Fibroblast of lung (primary cell): ENCODE results near the gene PUS3. TPM values are rescaled to one million over a fixed set of nuclear protein-coding genes. Genes with fewer than 3 reads are reported as not detected.

Experiments
- DNase-seq, 2 donors: peaks; one replicate each; pipeline versions ENCODE4 v3.0.0 to v3.0.0-alpha.2; 2010; ENCODE audit warnings: low read depth in 2 of 2
- H2AFZ ChIP-seq: 2 replicates; pipeline ENCODE4 v1.5.1; 2012; ENCODE audit warnings: low read length, control low read depth, inconsistent platforms
- H3K27ac ChIP-seq: 2 replicates; pipeline ENCODE4 v1.5.1; 2011; ENCODE audit warnings: low read length, control low read depth; ENCODE audit not compliant: insufficient read depth
- H3K27me3 ChIP-seq: 2 replicates; pipeline ENCODE4 v1.5.1; 2011; ENCODE audit warnings: mild to moderate bottlenecking, low read length; ENCODE audit not compliant: control insufficient read depth, insufficient read depth
- H3K36me3 ChIP-seq: 2 replicates; pipeline ENCODE4 v1.5.1; 2011; ENCODE audit warnings: low read length; ENCODE audit not compliant: control insufficient read depth, insufficient read depth
- H3K4me1 ChIP-seq: 2 replicates; pipeline ENCODE4 v1.5.1; 2011; ENCODE audit warnings: low read length; ENCODE audit not compliant: control insufficient read depth, insufficient read depth; ENCODE audit errors: extremely low read depth
- H3K4me2 ChIP-seq: 2 replicates; pipeline ENCODE4 v1.5.1; 2011; ENCODE audit warnings: low read length, control low read depth; ENCODE audit not compliant: insufficient read depth; ENCODE audit errors: extremely low read depth
- H3K4me3 ChIP-seq, 4 experiments: fragments of 200-600 bp in 1 of 4; sonication (generic) in 1 of 4; replicated peaks in 1 of 4; 2 replicates each; pipeline ENCODE4 v1.5.1; 2011 to 2016; ENCODE audit warnings: low read length in 4 of 4, low read depth in 3 of 4, mild to moderate bottlenecking in 3 of 4, control low read depth in 2 of 4, inconsistent platforms in 1 of 4, mixed read lengths in 1 of 4; ENCODE audit not compliant: insufficient read depth in 1 of 4; ENCODE audit errors: control extremely low read depth in 1 of 4
- H3K79me2 ChIP-seq: 2 replicates; pipeline ENCODE4 v1.5.1; 2012; ENCODE audit warnings: mild to moderate bottlenecking, low read length, inconsistent platforms; ENCODE audit not compliant: control insufficient read depth, insufficient read depth
- H3K9ac ChIP-seq: 2 replicates; pipeline ENCODE4 v1.5.1; 2011; ENCODE audit warnings: mild to moderate bottlenecking, low read length, control low read depth; ENCODE audit not compliant: insufficient read depth
- H3K9me3 ChIP-seq: 2 replicates; pipeline ENCODE4 v1.5.1; 2012; ENCODE audit warnings: low read depth, low read length; ENCODE audit not compliant: control insufficient read depth, insufficient read depth
- H4K20me1 ChIP-seq: 2 replicates; pipeline ENCODE4 v1.5.1; 2011; ENCODE audit warnings: low read length; ENCODE audit not compliant: control insufficient read depth, insufficient read depth; ENCODE audit errors: extremely low read depth
- EZH2 ChIP-seq: IDR thresholded peaks from 2 replicates; pipeline ENCODE4 v1.5.1; 2012; ENCODE audit warnings: low read length, control low read depth, mild to moderate bottlenecking; ENCODE audit errors: missing control alignments
- polyA minus RNA-seq: library from RNA; depleted of rRNA, polyadenylated mRNA; stranded (reverse); fragments of >200 nt; gene quantifications from 2 replicates; pipeline ENCODE4 v1.2.3, GENCODE V29; 2011; ENCODE audit warnings: low replicate concordance
- polyA plus RNA-seq, 2 donors: library from polyadenylated mRNA; depleted of rRNA in 1 of 2; stranded (reverse) in 1 of 2; unstranded in 1 of 2; fragments of >200 nt; gene quantifications; 2 replicates each; pipeline ENCODE4 v1.2.1, GENCODE V29; 2011 to 2012; ENCODE audit warnings: missing spikeins in 1 of 2
- total RNA-seq: library from RNA; depleted of rRNA; stranded (reverse); fragments of >200 nt; gene quantifications from 2 replicates; pipeline ENCODE4 v1.2.1, GENCODE V29; 2014
- TF ChIP-seq, protein P1 (sequence below), 2 donors: IDR thresholded peaks in 1 of 2; conservative IDR thresholded peaks in 1 of 2; 1 replicate in 1 of 2; 2 replicates in 1 of 2; pipeline ENCODE4 v1.5.1; 2011 to 2012; ENCODE audit warnings: low read length in 2 of 2, control low read depth in 1 of 2, inconsistent platforms in 1 of 2, low read depth in 1 of 2, mild to moderate bottlenecking in 1 of 2

The PUS3 gene, protein sequence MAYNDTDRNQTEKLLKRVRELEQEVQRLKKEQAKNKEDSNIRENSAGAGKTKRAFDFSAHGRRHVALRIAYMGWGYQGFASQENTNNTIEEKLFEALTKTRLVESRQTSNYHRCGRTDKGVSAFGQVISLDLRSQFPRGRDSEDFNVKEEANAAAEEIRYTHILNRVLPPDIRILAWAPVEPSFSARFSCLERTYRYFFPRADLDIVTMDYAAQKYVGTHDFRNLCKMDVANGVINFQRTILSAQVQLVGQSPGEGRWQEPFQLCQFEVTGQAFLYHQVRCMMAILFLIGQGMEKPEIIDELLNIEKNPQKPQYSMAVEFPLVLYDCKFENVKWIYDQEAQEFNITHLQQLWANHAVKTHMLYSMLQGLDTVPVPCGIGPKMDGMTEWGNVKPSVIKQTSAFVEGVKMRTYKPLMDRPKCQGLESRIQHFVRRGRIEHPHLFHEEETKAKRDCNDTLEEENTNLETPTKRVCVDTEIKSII
- 14.0 and 14.9 TPM in 2 replicates for total RNA-seq
- polyA plus RNA-seq, result 15.3 and 16.0 TPM in 2 replicates
- 12.2 and 14.1 TPM in 2 replicates for polyA plus RNA-seq (2012)
- polyA minus RNA-seq, result 1.7 and 5.4 TPM in 2 replicates

DNA sequence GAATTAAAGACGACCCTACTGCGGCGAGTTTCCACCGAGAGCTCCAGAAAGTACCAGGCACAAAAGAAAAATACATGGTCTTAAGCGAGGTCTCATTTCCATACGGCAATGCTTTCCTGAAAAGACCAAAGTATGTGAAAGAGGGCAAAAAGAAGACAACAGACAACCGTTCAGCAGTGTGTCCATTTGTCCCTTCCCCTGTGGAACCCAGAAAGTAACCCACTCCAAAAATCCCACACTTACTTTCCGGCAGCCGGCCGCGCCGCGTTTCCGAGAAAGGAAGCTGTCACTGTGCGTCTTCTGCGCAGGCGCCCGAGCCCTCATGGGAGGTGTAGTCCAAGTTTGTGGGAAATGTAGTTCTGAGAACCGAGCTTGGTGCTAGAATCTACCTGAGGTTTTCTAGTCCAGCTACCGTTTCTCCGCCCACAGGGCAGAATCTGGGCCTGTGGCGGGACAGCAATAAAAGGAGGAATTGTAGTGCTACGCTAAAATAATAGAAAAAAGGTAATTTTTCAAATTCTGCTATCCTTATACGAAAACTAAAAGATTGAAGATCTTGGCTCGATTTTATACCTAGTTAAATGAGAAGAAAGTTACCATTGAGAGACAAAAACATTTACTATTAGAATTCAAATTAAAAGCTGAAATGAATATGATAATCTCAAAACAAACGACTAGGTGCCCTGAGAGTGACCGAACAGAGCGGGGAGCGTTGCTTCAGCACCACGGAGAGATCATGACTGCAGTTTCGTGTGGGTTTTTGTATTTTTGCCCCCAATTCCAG, at the start of gene PUS3:
TSS of gene PUS3 (minus strand) at position 280 of the 784 bp plus-strand sequence. CDS start 6,922 bp downstream, outside the sequence.
- peak within 1 kb of the TSS; percentile 86 for H3K4me2 ChIP-seq
- H3K36me3 ChIP-seq, result peaks cover 4% of the 10 kb centered on the region
- no peaks in the 10 kb centered on the region for H3K4me1 ChIP-seq
- H3K4me3 ChIP-seq, result peak within 1 kb of the TSS; percentile 73 to 99 (median 96)
- peak; percentile 76 to 82 for DNase-seq
- H3K79me2 ChIP-seq, result peaks cover 8% of the 10 kb centered on the region
- H4K20me1 ChIP-seq, result no peaks in the 10 kb centered on the region
- peak within 1 kb of the TSS; percentile 56 for H3K9ac ChIP-seq
- no peaks in the 10 kb centered on the region for H3K9me3 ChIP-seq
- peak within 1 kb of the TSS; percentile 84 for H3K27ac ChIP-seq
- H3K27me3 ChIP-seq, result peaks cover 18% of the 10 kb centered on the region
- H2AFZ ChIP-seq, result peak within 1 kb of the TSS; percentile 99
- TF ChIP-seq, protein P1, sequence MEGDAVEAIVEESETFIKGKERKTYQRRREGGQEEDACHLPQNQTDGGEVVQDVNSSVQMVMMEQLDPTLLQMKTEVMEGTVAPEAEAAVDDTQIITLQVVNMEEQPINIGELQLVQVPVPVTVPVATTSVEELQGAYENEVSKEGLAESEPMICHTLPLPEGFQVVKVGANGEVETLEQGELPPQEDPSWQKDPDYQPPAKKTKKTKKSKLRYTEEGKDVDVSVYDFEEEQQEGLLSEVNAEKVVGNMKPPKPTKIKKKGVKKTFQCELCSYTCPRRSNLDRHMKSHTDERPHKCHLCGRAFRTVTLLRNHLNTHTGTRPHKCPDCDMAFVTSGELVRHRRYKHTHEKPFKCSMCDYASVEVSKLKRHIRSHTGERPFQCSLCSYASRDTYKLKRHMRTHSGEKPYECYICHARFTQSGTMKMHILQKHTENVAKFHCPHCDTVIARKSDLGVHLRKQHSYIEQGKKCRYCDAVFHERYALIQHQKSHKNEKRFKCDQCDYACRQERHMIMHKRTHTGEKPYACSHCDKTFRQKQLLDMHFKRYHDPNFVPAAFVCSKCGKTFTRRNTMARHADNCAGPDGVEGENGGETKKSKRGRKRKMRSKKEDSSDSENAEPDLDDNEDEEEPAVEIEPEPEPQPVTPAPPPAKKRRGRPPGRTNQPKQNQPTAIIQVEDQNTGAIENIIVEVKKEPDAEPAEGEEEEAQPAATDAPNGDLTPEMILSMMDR (conservative IDR thresholded peaks at IDR 0.05 in 1 of 2, IDR thresholded peaks at IDR 0.05 in 1 of 2; ENCODE audit: low read depth in 1 of 2, low read length in 2 of 2), result no peak
- TF ChIP-seq EZH2, result no peak

DNA sequence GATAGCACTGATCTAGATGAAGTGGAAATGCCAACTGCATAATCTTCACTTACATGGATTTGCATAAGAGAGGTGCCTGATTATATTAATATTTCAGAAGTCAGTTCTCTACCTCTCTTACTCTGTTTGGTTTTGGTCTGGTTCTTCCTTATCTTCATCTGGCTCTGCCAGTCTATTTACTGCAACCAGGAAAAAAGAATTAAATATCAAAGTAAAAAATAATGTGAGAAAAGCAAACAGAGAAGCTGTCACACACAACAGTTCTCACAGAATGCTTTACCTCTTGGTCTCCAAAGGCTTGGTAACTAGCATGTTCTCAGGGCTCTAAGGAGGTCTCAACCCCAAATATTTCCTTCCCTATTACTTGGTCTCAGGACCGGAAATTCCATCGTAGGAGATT, 49.6 kb upstream of the PUS3 start:
- DNase-seq, result no peak
- H3K79me2 ChIP-seq, result no peaks in the 10 kb centered on the region
- peaks cover 2% of the 10 kb centered on the region for H3K27me3 ChIP-seq
- TF ChIP-seq EZH2, result no peak
- TF ChIP-seq, protein P1 (conservative IDR thresholded peaks at IDR 0.05 in 1 of 2, IDR thresholded peaks at IDR 0.05 in 1 of 2; ENCODE audit: low read depth in 1 of 2, low read length in 2 of 2), result no peak
- no peak overlapping the region for H2AFZ ChIP-seq
- no peaks in the 10 kb centered on the region for H3K4me1 ChIP-seq
- H4K20me1 ChIP-seq, result no peaks in the 10 kb centered on the region
- H3K9ac ChIP-seq, result no peak overlapping the region
- no peaks in the 10 kb centered on the region for H3K36me3 ChIP-seq
- H3K4me3 ChIP-seq, result no peak overlapping the region
- H3K4me2 ChIP-seq, result no peak overlapping the region
- no peaks in the 10 kb centered on the region for H3K9me3 ChIP-seq
- H3K27ac ChIP-seq, result no peak overlapping the region

DNA sequence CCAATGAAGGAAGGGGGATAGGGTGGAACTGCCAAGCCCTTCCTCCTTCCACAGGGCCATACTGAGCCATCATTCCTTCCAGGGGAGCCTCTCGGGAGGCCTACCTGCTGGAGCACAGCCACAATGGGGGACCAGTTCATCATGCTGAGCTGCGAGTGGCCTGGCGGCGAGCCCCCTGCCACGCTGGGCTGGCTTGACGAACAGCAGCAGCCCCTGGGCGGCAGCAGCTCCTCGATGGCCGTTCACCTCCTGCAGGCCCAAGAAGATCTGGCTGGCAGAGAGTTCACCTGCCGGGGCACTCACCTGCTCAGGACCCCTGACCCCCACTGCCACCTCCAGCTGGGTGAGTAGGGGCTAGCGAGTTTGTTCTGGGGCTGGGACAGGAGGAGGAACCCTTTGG, 48.7 kb upstream of the PUS3 start:
- no peak overlapping the region for H3K4me3 ChIP-seq
- no peaks in the 10 kb centered on the region for H3K4me1 ChIP-seq
- no peaks in the 10 kb centered on the region for H3K36me3 ChIP-seq
- H2AFZ ChIP-seq, result no peak overlapping the region
- no peak for DNase-seq
- H3K9ac ChIP-seq, result no peak overlapping the region
- no peak overlapping the region for H3K4me2 ChIP-seq
- H3K27ac ChIP-seq, result no peak overlapping the region
- H3K9me3 ChIP-seq, result no peaks in the 10 kb centered on the region
- TF ChIP-seq, protein P1 (conservative IDR thresholded peaks at IDR 0.05 in 1 of 2, IDR thresholded peaks at IDR 0.05 in 1 of 2; ENCODE audit: low read depth in 1 of 2, low read length in 2 of 2), result no peak
- no peak for TF ChIP-seq EZH2
- H4K20me1 ChIP-seq, result no peaks in the 10 kb centered on the region
- peaks cover 2% of the 10 kb centered on the region for H3K27me3 ChIP-seq
- no peaks in the 10 kb centered on the region for H3K79me2 ChIP-seq
